Bronchial smooth muscle cell (primary cell): ENCODE data around the gene SLC12A6. TPM values are rescaled to one million over a fixed set of nuclear protein-coding genes. Genes with fewer than 3 reads are reported as not detected.

ENCODE experiments used
- total RNA-seq: library from RNA; depleted of rRNA; stranded (reverse); fragments of >200 nt; gene quantifications from 2 replicates; pipeline ENCODE4 v1.2.1, GENCODE V29; 2014

Gene SLC12A6
- 17.1 and 19.1 TPM in 2 replicates for total RNA-seq

DNA sequence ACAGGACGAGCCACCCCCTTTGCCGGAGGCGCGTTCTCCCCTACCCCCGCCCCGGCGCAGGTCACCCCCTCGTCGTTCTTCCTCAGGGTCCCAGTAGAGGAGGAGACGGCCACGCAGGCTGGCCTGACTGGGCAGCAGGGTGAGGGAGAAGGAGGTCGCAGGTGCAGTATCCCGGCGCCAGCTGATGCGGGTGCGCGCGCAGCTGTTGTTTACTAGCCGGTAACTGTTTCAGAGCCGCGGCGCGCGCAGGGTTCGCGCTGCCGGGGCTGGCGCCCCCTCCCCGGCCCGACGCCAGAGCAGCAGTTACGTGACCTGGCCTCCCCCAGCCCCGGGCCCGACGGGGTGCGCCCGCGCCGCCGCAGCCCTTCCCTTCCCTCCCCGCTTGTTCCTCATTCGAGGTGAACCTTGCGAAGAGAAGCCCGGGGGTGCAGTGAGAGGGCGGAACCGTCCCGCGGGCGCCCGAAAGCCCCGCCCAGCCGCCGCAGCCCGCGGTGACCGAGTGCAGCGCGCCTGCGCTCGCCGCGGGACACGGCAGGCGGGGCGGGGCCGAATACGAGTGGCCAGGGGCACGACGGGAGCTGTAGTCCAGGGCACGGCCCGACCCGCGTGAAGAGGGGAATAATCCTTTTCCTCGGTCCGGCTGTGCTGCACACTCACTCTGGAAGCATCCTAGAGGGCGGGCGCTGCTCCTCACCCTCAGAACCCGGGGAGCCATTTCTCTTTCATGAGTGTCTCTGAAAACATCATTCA is at the start of gene SLC12A6:
Gene SLC12A6 (minus strand): TSS at position 225 of the 750 bp plus-strand sequence. CDS start 1,101 bp downstream, outside the sequence.

DNA sequence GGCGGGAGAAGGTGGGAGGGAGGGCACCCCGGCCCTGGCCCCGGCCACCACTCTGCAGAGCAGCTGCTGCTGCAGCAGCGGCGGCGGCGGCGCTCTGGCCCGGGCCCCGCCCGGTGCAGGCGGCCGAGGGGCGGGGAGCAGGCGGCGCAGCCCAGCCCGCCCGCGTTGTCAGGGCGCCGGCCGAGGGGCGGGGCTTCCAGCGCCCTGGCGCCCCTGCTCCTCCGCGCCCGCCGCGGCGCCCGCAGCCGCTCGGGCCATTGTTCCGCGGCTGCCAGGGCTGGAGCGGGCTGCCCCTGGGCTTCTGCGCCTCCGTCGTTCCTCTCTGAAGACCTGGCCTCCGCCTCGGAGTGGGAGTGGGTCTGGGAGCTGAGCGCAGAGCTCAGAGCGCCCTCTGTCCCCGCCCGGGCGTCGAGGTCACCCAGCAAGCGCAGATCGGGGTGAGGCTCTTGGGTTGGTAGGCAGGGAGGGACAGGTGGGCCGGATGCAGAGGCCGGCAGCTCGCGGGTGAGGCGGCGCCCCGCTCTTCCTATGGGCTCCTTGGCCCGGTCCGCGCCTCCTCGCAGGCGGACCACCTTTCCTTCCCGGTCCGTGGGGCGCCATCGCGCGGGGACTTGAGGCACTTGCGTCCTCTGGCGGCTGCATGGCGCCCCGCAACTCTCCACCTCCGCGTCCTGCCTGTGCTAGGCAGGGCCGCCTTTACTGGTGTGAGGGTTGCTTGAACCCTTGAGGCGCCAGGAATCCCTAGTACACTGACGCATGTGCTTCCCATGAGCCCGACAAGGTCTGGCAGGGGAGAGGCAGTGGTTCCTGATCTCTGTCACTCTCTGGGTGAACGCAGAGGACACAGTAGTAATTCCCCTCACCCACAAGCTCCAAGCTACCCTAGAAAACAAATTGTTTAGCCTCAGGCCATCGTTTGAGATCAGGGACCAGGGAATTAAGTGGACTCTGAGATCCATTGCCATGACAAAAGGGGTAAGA is 29.8 kb upstream of the SLC12A6 start, which contains the start of gene LPCAT4:
Gene LPCAT4 (minus strand): TSS at position 96 of the 981 bp plus-strand sequence. CDS start 96 bp downstream, outside the sequence.

DNA sequence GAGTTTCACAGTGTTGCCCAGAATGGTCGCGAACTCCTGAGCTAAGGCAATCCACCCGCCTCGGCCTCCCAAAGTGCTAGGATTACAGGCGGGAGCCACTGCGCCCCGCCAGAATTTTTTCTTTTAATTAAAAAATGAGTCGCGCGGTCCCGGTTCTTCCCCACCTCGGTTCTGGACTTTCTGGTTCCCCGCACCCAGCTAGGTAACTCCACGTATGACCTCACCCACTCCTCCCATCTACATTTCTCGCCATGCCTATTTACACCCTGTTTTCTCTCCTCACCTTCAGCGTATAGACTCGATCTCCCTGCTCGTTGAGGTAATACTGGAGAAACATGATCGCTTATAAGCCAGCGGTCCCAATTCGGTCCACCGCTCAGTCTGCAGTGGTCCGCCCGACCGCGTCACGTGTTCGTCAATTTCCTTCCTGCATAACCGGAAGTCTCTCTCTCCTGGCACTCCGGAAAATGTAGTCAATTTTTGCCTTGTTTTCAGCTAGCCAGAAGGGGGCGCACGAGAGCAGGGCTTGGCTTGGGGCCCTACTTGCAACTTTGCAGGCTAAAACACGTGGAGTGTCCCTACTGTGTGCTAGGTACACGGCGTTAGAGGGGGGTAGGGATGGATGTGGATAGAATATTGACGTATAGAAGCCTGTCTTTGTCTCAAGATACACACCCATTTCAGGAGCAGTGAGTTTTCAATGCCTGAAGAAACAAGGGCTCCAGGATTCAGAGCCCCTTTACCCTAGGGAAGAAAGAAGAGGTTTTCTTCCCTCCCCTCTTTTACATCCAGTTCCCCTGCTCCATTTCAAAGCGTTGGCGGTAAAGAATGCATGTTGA is 5.4 kb upstream of the SLC12A6 start, which contains the start of the genes NOP10 and NUTM1:
Gene NOP10 (minus strand): TSS at position 400 of the 839 bp plus-strand sequence. CDS start 63 bp downstream, at position 337.
Gene NUTM1 (plus strand): TSS at position 579 of the 839 bp plus-strand sequence. CDS start 382 bp downstream, outside the sequence.

DNA sequence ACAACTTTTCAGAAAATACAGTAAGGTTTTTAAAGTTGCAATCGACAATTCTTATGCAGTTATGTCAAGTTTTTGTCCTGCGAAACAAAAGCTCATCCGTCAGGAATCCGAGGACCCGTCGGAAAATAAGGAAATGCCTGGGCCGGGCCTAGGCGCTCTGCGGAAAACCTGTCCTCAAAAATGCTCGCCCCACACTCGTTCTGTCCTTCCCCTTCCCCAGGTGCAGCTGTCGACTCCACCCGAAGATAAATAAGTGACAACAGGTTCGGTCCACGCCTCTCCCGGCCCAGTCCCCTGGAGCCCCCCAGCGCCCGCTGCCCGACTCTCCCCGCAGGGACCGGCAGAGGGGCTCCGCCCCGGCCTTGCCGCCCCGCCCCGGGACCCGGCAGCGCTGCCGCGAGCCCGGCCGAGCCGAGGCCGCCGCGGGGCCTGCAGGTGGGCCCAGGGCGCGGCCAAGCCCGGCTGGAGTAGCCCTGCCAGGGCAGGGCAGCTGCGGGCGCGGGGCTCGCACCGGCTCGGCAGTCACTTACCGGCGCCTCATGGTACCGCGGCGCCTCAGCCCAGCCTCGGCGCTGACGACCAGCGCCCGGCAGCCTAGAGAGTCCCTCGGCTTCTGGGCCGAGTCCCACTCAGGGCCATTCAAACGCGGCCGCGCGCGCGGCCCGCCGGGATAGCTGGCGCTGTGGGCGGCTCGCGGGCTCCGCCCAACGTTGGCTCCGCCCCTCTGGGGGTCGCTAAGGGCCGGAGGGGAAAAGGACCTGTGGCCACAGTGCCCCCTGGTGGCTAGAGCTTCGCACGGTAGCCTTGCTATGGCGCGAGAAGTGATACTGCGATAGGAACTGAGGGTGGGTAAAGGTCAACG is 127.9 kb downstream of the SLC12A6 start, which contains the start of gene KATNBL1:
Gene KATNBL1 (minus strand): TSS at position 676 of the 862 bp plus-strand sequence. CDS start 46,420 bp downstream, outside the sequence.

Other genes with a start within 250 kb of the SLC12A6 start
- gene EMC7, start 235.9 kb downstream of the SLC12A6 start, total RNA-seq, result 24.1 and 35.1 TPM in 2 replicates
- gene PGBD4, start 235.7 kb downstream of the SLC12A6 start, total RNA-seq, result 1.8 and 1.9 TPM in 2 replicates
- 17.3 and 24.9 TPM in 2 replicates for gene KATNBL1, start 127.7 kb downstream of the SLC12A6 start, total RNA-seq
- 177 and 190 TPM in 2 replicates for gene EMC4, start 112.8 kb downstream of the SLC12A6 start, total RNA-seq
- 107 and 185 TPM in 2 replicates for gene NOP10, start 5.4 kb upstream of the SLC12A6 start, total RNA-seq
- not detected in 2 replicates for gene NUTM1, start 5.5 kb upstream of the SLC12A6 start, total RNA-seq
- 5.2 and 6.5 TPM in 2 replicates for gene LPCAT4, start 29.4 kb upstream of the SLC12A6 start, total RNA-seq
- 4.8 and 13.2 TPM in 2 replicates for gene GOLGA8A, start 100.0 kb upstream of the SLC12A6 start, total RNA-seq
- 16.7 and 20.8 TPM in 2 replicates for gene GOLGA8B, start 245.9 kb upstream of the SLC12A6 start, total RNA-seq